PC-3 (cell line): ENCODE results near the gene PLD1. TPM values are rescaled to one million over a fixed set of nuclear protein-coding genes. Genes with fewer than 3 reads are reported as not detected.

Experiments used
- ATAC-seq: fragments of 200-7000 bp; cut with Tn5 transposase; 2 replicates; pipeline ENCODE4 v1.9.1; 2020; ENCODE audit warnings: mild to moderate bottlenecking, moderate library complexity
- BruUV-seq: library from RNA; stranded (reverse); fragments of 400-500 nt; replicated peaks from 2 replicates; lab custom pipeline; 2021; lab: Mats Ljungman, UMichigan
- CTCF ChIA-PET: fragments of 300-600 bp; sonication (Branson Sonifier 250); formaldehyde crosslinking; loops from one replicate; lab custom pipeline; 2022; ENCODE audit warnings: antibody characterized with exemption; lab: Charles Lee
- POLR2A ChIA-PET: fragments of 300-600 bp; sonication (Branson Sonifier 250); formaldehyde crosslinking; loops from one replicate; lab custom pipeline; 2022; ENCODE audit warnings: antibody characterized with exemption; ENCODE audit not compliant: unreplicated experiment; lab: Charles Lee
- DNase-seq: peaks from one replicate; pipeline ENCODE4 v3.0.0-alpha.2; 2015
- H2AFZ ChIP-seq: fragments of 300-600 bp; sonication (generic); 2 replicates; pipeline ENCODE4 v1.6.0; 2016; ENCODE audit warnings: antibody characterized with exemption, low read length
- H3F3A ChIP-seq: fragments of 300-600 bp; sonication (generic); one replicate; pipeline ENCODE4 v1.6.0; 2017; ENCODE audit warnings: antibody characterized with exemption, low read length, control low read depth, mild to moderate bottlenecking; ENCODE audit not compliant: unreplicated experiment
- H3K27ac ChIP-seq: fragments of 300-600 bp; sonication (generic); 2 replicates; pipeline ENCODE4 v1.5.1; 2016; ENCODE audit warnings: mild to moderate bottlenecking, low read length
- H3K27me3 ChIP-seq: fragments of 300-600 bp; sonication (generic); 2 replicates; pipeline ENCODE4 v1.6.1; 2016; ENCODE audit warnings: low read length, mixed read lengths
- H3K36me3 ChIP-seq: fragments of 300-600 bp; sonication (generic); 2 replicates; pipeline ENCODE4 v1.6.1; 2016; ENCODE audit warnings: low read depth, mixed run types, low read length, mixed read lengths
- H3K4me1 ChIP-seq: fragments of 300-600 bp; sonication (generic); 2 replicates; pipeline ENCODE4 v1.5.1; 2016; ENCODE audit warnings: low read length; ENCODE audit not compliant: insufficient read depth
- H3K4me2 ChIP-seq: fragments of 300-600 bp; sonication (generic); 2 replicates; pipeline ENCODE4 v1.6.0; 2016; ENCODE audit warnings: low read length
- H3K4me3 ChIP-seq: fragments of 300-600 bp; sonication (generic); 2 replicates; pipeline ENCODE4 v1.5.1; 2016; ENCODE audit warnings: mild to moderate bottlenecking, low read length, mixed read lengths
- H3K79me2 ChIP-seq: fragments of 300-600 bp; sonication (generic); 2 replicates; pipeline ENCODE4 v1.6.1; 2017; ENCODE audit warnings: low read length, mixed read lengths
- H3K9ac ChIP-seq: fragments of 300-600 bp; sonication (generic); 2 replicates; pipeline ENCODE4 v1.6.0; 2016; ENCODE audit warnings: mild to moderate bottlenecking, low read length
- H3K9me2 ChIP-seq: fragments of 300-600 bp; sonication (generic); replicated peaks from 2 replicates; pipeline ENCODE4 v1.6.1; 2016; ENCODE audit warnings: mixed run types, low read length, mixed read lengths
- H3K9me3 ChIP-seq: fragments of 300-600 bp; sonication (generic); 2 replicates; pipeline ENCODE4 v1.6.1; 2016; ENCODE audit warnings: low read length, mixed read lengths
- H4K20me1 ChIP-seq: fragments of 300-600 bp; sonication (generic); 2 replicates; pipeline ENCODE4 v1.6.1; 2016; ENCODE audit warnings: low read length, mixed read lengths
- CTCF ChIP-seq: fragments of 300-600 bp; sonication (generic); conservative IDR thresholded peaks from 2 replicates; pipeline ENCODE4 v1.5.1; 2017; ENCODE audit warnings: antibody characterized with exemption, low read depth, mild to moderate bottlenecking, low read length
- EZH2 ChIP-seq: fragments of 300-600 bp; sonication (generic); IDR thresholded peaks from one replicate; pipeline ENCODE4 v1.6.1; 2017; ENCODE audit warnings: antibody characterized with exemption, mild to moderate bottlenecking, low read length; ENCODE audit not compliant: unreplicated experiment
- EZH2phosphoT487 ChIP-seq: fragments of 300-600 bp; sonication (generic); IDR thresholded peaks from 2 replicates; pipeline ENCODE4 v1.6.1; 2018; ENCODE audit warnings: mild to moderate bottlenecking, antibody characterized with exemption, low read length, borderline replicate concordance
- intact Hi-C: fragments of 100-400 bp; cut with micrococcal nuclease; formaldehyde crosslinking; loops from 2 replicates; pipeline ENCODE4 v1.9.0; 2023
- total RNA-seq: library from RNA; depleted of rRNA; stranded (reverse); fragments of >200 nt; gene quantifications from 2 replicates; pipeline ENCODE4 v1.2.3, GENCODE V29; 2014

PLD1 gene
- total RNA-seq, 1 experiment from 2014 or later, result 7.3 TPM

GRCh38 chr3:171699601-171700000, 110.7 kb downstream of the PLD1 start:
- H3K4me1 ChIP-seq, result no peaks in the 10 kb centered on the region
- no peaks in the 10 kb centered on the region for H3K79me2 ChIP-seq
- POLR2A ChIA-PET, result no interaction called here
- no peak overlapping the region for H3K4me2 ChIP-seq
- CTCF ChIA-PET, result no interaction called here
- H3K4me3 ChIP-seq, result no peak overlapping the region
- no peaks in the 10 kb centered on the region for H3K9me3 ChIP-seq
- no peaks in the 10 kb centered on the region for H3F3A ChIP-seq
- ATAC-seq (no peak), DNase-seq (no peak)
- H3K27ac ChIP-seq, result no peak overlapping the region
- no peaks in the 10 kb centered on the region for H3K9me2 ChIP-seq
- H3K36me3 ChIP-seq, result no peaks in the 10 kb centered on the region
- BruUV-seq, result no TSS peak
- no peak overlapping the region for H2AFZ ChIP-seq
- no peaks in the 10 kb centered on the region for H4K20me1 ChIP-seq
- H3K27me3 ChIP-seq, result no peaks in the 10 kb centered on the region
- intact Hi-C loops, result no loop called here
- H3K9ac ChIP-seq, result no peak overlapping the region
- TF ChIP-seq CTCF (no peak), EZH2 (no peak), EZH2phosphoT487 (no peak)

- Histone ChIP-seq H3F3A (no peaks in the 10 kb centered on the region), H3K27ac (no peak overlapping the region), H3K9ac (no peak overlapping the region), H3K9me3 (no peaks in the 10 kb centered on the region), H3K4me3 (no peak overlapping the region), H2AFZ (no peak overlapping the region), H4K20me1 (no peaks in the 10 kb centered on the region), H3K9me2 (no peaks in the 10 kb centered on the region), H3K36me3 (no peaks in the 10 kb centered on the region), H3K27me3 (no peaks in the 10 kb centered on the region), H3K79me2 (no peaks in the 10 kb centered on the region), H3K4me2 (no peak overlapping the region), H3K4me1 (peaks cover 2% of the 10 kb centered on the region; the same call in 1 of the 2 replicates)
- BruUV-seq, result no TSS peak
- TF ChIP-seq CTCF, result no peak
- TF ChIP-seq EZH2, result no peak
- TF ChIP-seq EZH2phosphoT487, result no peak
- ChIA-PET POLR2A (no interaction called here), CTCF (no interaction called here)
- ATAC-seq (no peak), DNase-seq (no peak)
- intact Hi-C loops, result no loop called here
Observed at GRCh38 chr3:171696805-171697204, 113.5 kb downstream of the PLD1 start.

- no peak for TF ChIP-seq EZH2
- TF ChIP-seq EZH2phosphoT487, result no peak
- no peak for TF ChIP-seq CTCF
- Histone ChIP-seq H3K4me3 (no peak overlapping the region), H2AFZ (no peak overlapping the region), H4K20me1 (no peaks in the 10 kb centered on the region), H3K4me1 (peaks cover 2% of the 10 kb centered on the region; the same call in 1 of the 2 replicates), H3K27me3 (no peaks in the 10 kb centered on the region), H3F3A (no peaks in the 10 kb centered on the region), H3K79me2 (no peaks in the 10 kb centered on the region), H3K27ac (no peak overlapping the region), H3K4me2 (no peak overlapping the region), H3K9me2 (no peaks in the 10 kb centered on the region), H3K9me3 (no peaks in the 10 kb centered on the region), H3K9ac (no peak overlapping the region), H3K36me3 (no peaks in the 10 kb centered on the region)
- BruUV-seq, result no TSS peak
- CTCF ChIA-PET, result no interaction called here
- intact Hi-C loops, result no loop called here
- ATAC-seq (no peak), DNase-seq (no peak)
- POLR2A ChIA-PET, result no interaction called here
Observed at GRCh38 chr3:171695426-171695825, 114.9 kb downstream of the PLD1 start.
